ENCODE data around the gene CDKL5. TPM values are rescaled to one million over a fixed set of nuclear protein-coding genes. Genes with fewer than 3 reads are reported as not detected.

CDKL5 gene
- total RNA-seq, 1 donor from 2014 or later = 33.8 TPM

- Histone ChIP-seq H3K36me3 (no peaks in the 10 kb centered on the region), H3K4me1 (no peaks in the 10 kb centered on the region), H3K4me3 (no peak overlapping the region), H3K9me3 (no peaks in the 10 kb centered on the region), H3K27me3 (no peaks in the 10 kb centered on the region), H3K27ac (no peak overlapping the region)
- DNase-seq (no peak), ATAC-seq (no peak)
- no peak for TF ChIP-seq CTCF (IDR thresholded peaks at IDR 0.05)
- intact Hi-C loops (cut with DNase I) = no loop called here
Observed at GRCh38 chrX:18542131-18542530, 116.7 kb downstream of the CDKL5 start.

GRCh38 chrX:18542905-18543304 is 117.5 kb downstream of the CDKL5 start:
- no peaks in the 10 kb centered on the region for H3K9me3 ChIP-seq
- no peaks in the 10 kb centered on the region for H3K27me3 ChIP-seq
- no peak for TF ChIP-seq CTCF (IDR thresholded peaks at IDR 0.05)
- no peak overlapping the region for H3K27ac ChIP-seq
- no peaks in the 10 kb centered on the region for H3K4me1 ChIP-seq
- H3K4me3 ChIP-seq = no peak overlapping the region
- H3K36me3 ChIP-seq = no peaks in the 10 kb centered on the region
- intact Hi-C loops (cut with DNase I) = no loop called here
- no peak for ATAC-seq
- no peak for DNase-seq

GRCh38 chrX:18543738-18544137 is 118.3 kb downstream of the CDKL5 start:
- no peak for TF ChIP-seq CTCF (IDR thresholded peaks at IDR 0.05)
- Histone ChIP-seq H3K27me3 (no peaks in the 10 kb centered on the region), H3K27ac (no peak overlapping the region), H3K4me1 (no peaks in the 10 kb centered on the region), H3K9me3 (no peaks in the 10 kb centered on the region), H3K36me3 (no peaks in the 10 kb centered on the region), H3K4me3 (no peak overlapping the region)
- intact Hi-C loops (cut with DNase I) = no loop called here
- DNase-seq (no peak), ATAC-seq (no peak)

GRCh38 chrX:18545771-18546170 is 120.4 kb downstream of the CDKL5 start:
- no peak for DNase-seq

GRCh38 chrX:18548996-18549395 is 123.6 kb downstream of the CDKL5 start:
- H3K27ac ChIP-seq = no peak overlapping the region
- intact Hi-C loops (cut with DNase I) = no loop called here
- no peak for ATAC-seq

More at GRCh38 chrX:18545771-18546170, 120.4 kb downstream of the CDKL5 start:
- H3K9me3 ChIP-seq = no peaks in the 10 kb centered on the region
- H3K27ac ChIP-seq = no peak overlapping the region
- no peaks in the 10 kb centered on the region for H3K36me3 ChIP-seq
- TF ChIP-seq CTCF (IDR thresholded peaks at IDR 0.05) = no peak
- H3K4me1 ChIP-seq = no peaks in the 10 kb centered on the region
- ATAC-seq = no peak
- intact Hi-C loops (cut with DNase I) = no loop called here
- no peak overlapping the region for H3K4me3 ChIP-seq
- H3K27me3 ChIP-seq = no peaks in the 10 kb centered on the region

More at GRCh38 chrX:18548996-18549395, 123.6 kb downstream of the CDKL5 start:
- Histone ChIP-seq H3K36me3 (no peaks in the 10 kb centered on the region), H3K4me3 (no peak overlapping the region), H3K9me3 (no peaks in the 10 kb centered on the region), H3K4me1 (no peaks in the 10 kb centered on the region), H3K27me3 (no peaks in the 10 kb centered on the region)
- TF ChIP-seq CTCF (IDR thresholded peaks at IDR 0.05) = no peak
- no peak for DNase-seq

All from upper lobe of right lung (tissue), 1 donor.